Measurements from ENCODE around the gene GGTLC3. TPM values are rescaled to one million over a fixed set of nuclear protein-coding genes. Genes with fewer than 3 reads are reported as not detected.
"Not testable (repeated sequence)": the region's sequence is repeated elsewhere in the genome, so short reads cannot be mapped to it uniquely, and the experiment has no call there.

GGTLC3 gene
- total RNA-seq, 1 donor from 2014 or later = not detected

DNA sequence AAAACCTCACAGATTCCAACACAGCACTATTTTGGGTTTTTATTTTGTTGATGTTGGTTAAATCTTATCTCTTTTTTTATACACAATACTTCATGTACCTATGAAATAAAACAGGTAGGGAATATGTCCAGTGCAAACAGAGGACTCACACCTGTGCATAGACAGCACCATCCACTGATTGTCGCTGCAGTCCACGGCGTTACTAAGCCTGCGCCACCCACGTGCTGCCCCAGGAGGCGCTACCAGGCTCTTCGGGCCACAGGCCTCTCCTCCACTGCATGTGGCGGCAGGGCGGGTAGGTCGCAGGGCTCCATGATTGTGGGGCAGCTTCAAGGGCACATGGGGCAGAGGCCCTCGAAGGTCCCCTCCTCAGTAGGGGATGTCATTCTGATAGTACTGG lies 15.7 kb upstream of the GGTLC3 start:
- DNase-seq (ENCODE audit: low spot score); H3K4me1 Mint-ChIP-seq (ENCODE audit: low read depth); H3K27ac Mint-ChIP-seq; H3K36me3 Mint-ChIP-seq (ENCODE audit: low read depth); H3K4me3 Mint-ChIP-seq; H3K27me3 Mint-ChIP-seq (ENCODE audit: insufficient read depth); H3K9me3 Mint-ChIP-seq; intact Hi-C loops (cut with micrococcal nuclease): not testable (repeated sequence)

GRCh38 chr22:18529416-18530145 lies 11.6 kb upstream of the GGTLC3 start:
- H3K36me3 Mint-ChIP-seq (ENCODE audit: low read depth); H3K4me1 Mint-ChIP-seq (ENCODE audit: low read depth); intact Hi-C loops (cut with micrococcal nuclease); H3K27ac Mint-ChIP-seq; H3K27me3 Mint-ChIP-seq (ENCODE audit: insufficient read depth); DNase-seq (ENCODE audit: low spot score); H3K9me3 Mint-ChIP-seq; H3K4me3 Mint-ChIP-seq: not testable (repeated sequence)

- intact Hi-C loops (cut with micrococcal nuclease); H3K4me3 Mint-ChIP-seq; H3K36me3 Mint-ChIP-seq (ENCODE audit: low read depth); H3K27ac Mint-ChIP-seq; H3K9me3 Mint-ChIP-seq; H3K27me3 Mint-ChIP-seq (ENCODE audit: insufficient read depth); H3K4me1 Mint-ChIP-seq (ENCODE audit: low read depth): not testable (repeated sequence)
- peak; percentile 71 for DNase-seq (ENCODE audit: low spot score)
Observed at GRCh38 chr22:18528597-18529415, 10.8 kb upstream of the GGTLC3 start.

- H3K4me3 Mint-ChIP-seq; H3K27me3 Mint-ChIP-seq (ENCODE audit: insufficient read depth); intact Hi-C loops (cut with micrococcal nuclease); DNase-seq (ENCODE audit: low spot score); H3K36me3 Mint-ChIP-seq (ENCODE audit: low read depth); H3K9me3 Mint-ChIP-seq; H3K27ac Mint-ChIP-seq; H3K4me1 Mint-ChIP-seq (ENCODE audit: low read depth): not testable (repeated sequence)
Observed at GRCh38 chr22:18527752-18528596, 10.0 kb upstream of the GGTLC3 start, which contains the start of gene TMEM191B. Gene TMEM191B (plus strand): TSS chr22:18527802. CDS start chr22:18527981, 179 bp downstream.

DNA sequence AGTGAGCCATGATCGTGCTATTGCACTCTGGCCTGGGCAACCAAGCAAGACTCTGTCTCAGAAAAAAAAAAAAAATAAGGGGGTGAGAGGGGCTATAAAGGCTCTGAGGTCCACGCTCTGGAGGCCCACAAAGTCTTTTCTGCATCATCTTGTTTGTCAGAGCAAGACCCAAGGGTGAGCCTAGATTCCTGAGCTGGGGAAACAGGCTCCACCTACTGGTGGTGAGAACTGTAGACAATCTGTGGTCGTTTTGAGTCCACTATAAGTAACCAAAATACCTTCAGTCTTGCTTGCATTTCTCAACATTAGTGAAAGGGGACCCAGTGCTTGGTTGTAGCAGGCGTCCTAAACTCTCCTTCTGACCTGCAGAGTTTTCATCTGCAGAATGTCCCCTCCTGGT lies 5.4 kb upstream of the GGTLC3 start:
- H3K4me3 Mint-ChIP-seq; intact Hi-C loops (cut with micrococcal nuclease); H3K4me1 Mint-ChIP-seq (ENCODE audit: low read depth); DNase-seq (ENCODE audit: low spot score); H3K27me3 Mint-ChIP-seq (ENCODE audit: insufficient read depth); H3K9me3 Mint-ChIP-seq; H3K36me3 Mint-ChIP-seq (ENCODE audit: low read depth); H3K27ac Mint-ChIP-seq: not testable (repeated sequence)

DNA sequence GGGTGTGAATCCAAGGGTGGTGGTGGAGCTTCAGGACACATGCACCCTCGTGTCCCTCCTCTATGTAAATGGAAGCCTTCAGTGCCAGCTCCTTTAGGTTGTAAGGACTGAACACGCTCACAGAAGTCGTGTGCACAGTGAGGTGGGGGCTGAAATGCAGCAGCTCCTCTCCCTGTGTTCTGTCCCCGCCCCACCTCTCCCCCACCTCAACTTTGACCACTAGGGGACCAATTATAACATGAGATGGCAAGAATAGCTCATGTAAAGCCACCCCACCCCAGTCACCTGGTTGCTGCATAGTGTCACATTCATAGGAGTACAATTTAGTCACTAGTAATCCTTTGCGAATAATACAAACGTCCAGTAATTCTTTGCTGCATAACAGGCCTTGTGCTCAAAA lies 4.8 kb upstream of the GGTLC3 start:
- H3K4me3 Mint-ChIP-seq; H3K36me3 Mint-ChIP-seq (ENCODE audit: low read depth); H3K4me1 Mint-ChIP-seq (ENCODE audit: low read depth); intact Hi-C loops (cut with micrococcal nuclease); H3K27ac Mint-ChIP-seq; H3K27me3 Mint-ChIP-seq (ENCODE audit: insufficient read depth); H3K9me3 Mint-ChIP-seq; DNase-seq (ENCODE audit: low spot score): not testable (repeated sequence)

DNA sequence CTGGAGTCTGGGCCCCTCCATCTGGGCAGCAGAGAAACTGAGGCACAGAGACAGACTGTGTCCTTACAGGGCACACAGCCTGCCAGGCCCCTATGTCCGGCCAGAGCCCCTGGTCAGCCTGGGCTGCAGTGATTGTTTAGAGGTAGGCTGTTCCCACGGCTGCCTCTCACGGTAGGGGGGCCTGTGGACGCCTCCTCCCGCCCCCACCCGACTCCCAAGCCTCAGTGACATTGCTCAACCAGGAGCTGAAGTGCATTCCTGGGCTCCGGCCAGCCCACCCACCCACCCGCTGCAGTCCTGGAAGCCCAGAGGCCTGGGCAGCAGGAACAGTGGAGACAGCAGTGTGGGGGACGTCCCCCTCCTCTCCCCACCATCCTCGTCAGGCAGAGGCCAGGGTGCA lies 4.5 kb downstream of the GGTLC3 start:
- H3K27ac Mint-ChIP-seq; H3K4me1 Mint-ChIP-seq (ENCODE audit: low read depth); H3K4me3 Mint-ChIP-seq; H3K9me3 Mint-ChIP-seq; H3K27me3 Mint-ChIP-seq (ENCODE audit: insufficient read depth); intact Hi-C loops (cut with micrococcal nuclease); DNase-seq (ENCODE audit: low spot score); H3K36me3 Mint-ChIP-seq (ENCODE audit: low read depth): not testable (repeated sequence)

GRCh38 chr22:18512378-18512777 lies 5.6 kb downstream of the GGTLC3 start:
- H3K4me1 Mint-ChIP-seq (ENCODE audit: low read depth); H3K36me3 Mint-ChIP-seq (ENCODE audit: low read depth); intact Hi-C loops (cut with micrococcal nuclease); H3K27me3 Mint-ChIP-seq (ENCODE audit: insufficient read depth); H3K27ac Mint-ChIP-seq; H3K4me3 Mint-ChIP-seq; H3K9me3 Mint-ChIP-seq; DNase-seq (ENCODE audit: low spot score): not testable (repeated sequence)

DNA sequence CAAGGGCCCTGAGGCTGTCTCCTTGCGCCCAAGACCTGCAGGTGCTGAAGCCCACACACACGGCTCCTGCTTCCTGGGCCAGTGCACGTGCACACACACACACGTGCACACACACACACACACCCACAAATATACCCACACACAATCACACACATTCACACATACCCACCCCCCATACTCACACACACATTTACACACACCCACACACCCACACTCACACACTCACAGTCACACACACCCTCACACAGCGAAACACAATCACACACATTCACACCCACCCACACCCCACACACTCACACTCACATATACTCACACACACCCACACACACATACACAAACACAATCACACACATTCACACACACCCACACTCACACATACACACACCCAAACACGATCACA lies 6.6 kb downstream of the GGTLC3 start:
- H3K27me3 Mint-ChIP-seq (ENCODE audit: insufficient read depth); DNase-seq (ENCODE audit: low spot score); intact Hi-C loops (cut with micrococcal nuclease); H3K9me3 Mint-ChIP-seq; H3K4me3 Mint-ChIP-seq; H3K27ac Mint-ChIP-seq; H3K36me3 Mint-ChIP-seq (ENCODE audit: low read depth); H3K4me1 Mint-ChIP-seq (ENCODE audit: low read depth): not testable (repeated sequence)

DNA sequence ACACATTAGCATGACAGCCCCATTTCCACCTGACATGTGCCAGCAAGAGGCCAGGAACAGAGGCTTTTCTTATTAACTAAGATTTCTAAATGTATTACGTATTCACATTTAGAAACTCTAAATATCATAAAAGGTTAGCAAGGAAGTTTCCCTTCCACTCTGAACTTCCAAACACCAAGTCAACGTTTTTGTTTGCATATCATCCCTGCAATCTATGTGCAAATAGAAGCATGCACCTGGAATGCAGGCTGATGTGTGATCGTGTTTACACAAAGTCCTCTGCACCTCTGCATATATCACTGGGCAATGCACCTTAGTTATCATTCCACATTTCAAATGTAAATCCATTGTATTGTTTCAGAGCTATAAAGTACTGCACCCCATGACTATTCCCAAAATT lies 21.7 kb downstream of the GGTLC3 start:
- H3K36me3 Mint-ChIP-seq (ENCODE audit: low read depth); DNase-seq (ENCODE audit: low spot score); intact Hi-C loops (cut with micrococcal nuclease); H3K27me3 Mint-ChIP-seq (ENCODE audit: insufficient read depth); H3K4me3 Mint-ChIP-seq; H3K9me3 Mint-ChIP-seq; H3K27ac Mint-ChIP-seq; H3K4me1 Mint-ChIP-seq (ENCODE audit: low read depth): not testable (repeated sequence)

Data from activated T-helper 1 cell treated with anti-CD3 and anti-CD28 coated beads, Interleukin-12 subunit alpha, Interleukin-12 subunit beta, Interleukin-2, Interleukin-4 antibody, amounts not matched to agents 30 ng/mL and 10 ng/mL and 1 ng/mL, durations not matched to agents 14 hours and 24 hours and 36 hours (primary cell).